Aorta (tissue), 5 donors: Measurements from ENCODE around the gene SNURF. TPM values are rescaled to one million over a fixed set of nuclear protein-coding genes. Genes with fewer than 3 reads are reported as not detected.
"Not testable (repeated sequence)": the region's sequence is repeated elsewhere in the genome, so short reads cannot be mapped to it uniquely, and the experiment has no call there.

ENCODE experiments used
- ATAC-seq: fragments of 200-7000 bp; cut with Tn5 transposase; one replicate; pipeline ENCODE4 v1.9.1; 2022; ENCODE audit warnings: moderate library complexity; ENCODE audit not compliant: low FRiP score
- DNase-seq, 2 donors: peaks; one replicate each; pipeline ENCODE4 v3.0.0-alpha.2; 2020
- H3K27ac ChIP-seq, 2 donors: one replicate each; pipeline ENCODE4 v1.5.1; 2013; ENCODE audit warnings: low read length in 2 of 2, mild to moderate bottlenecking in 2 of 2, moderate library complexity in 2 of 2, control low read depth in 1 of 2, inconsistent platforms in 1 of 2, low read depth in 1 of 2
- H3K27me3 ChIP-seq, 2 donors: one replicate each; pipeline ENCODE4 v1.6.1; 2013; ENCODE audit warnings: control low read depth in 1 of 2, low read length in 1 of 2, mild to moderate bottlenecking in 1 of 2, moderate library complexity in 1 of 2; ENCODE audit not compliant: insufficient read depth in 2 of 2, control insufficient read depth in 1 of 2
- H3K36me3 ChIP-seq, 2 donors: one replicate each; pipeline ENCODE4 v1.6.1; 2013; ENCODE audit warnings: control low read depth in 1 of 2, low read length in 1 of 2, mild to moderate bottlenecking in 1 of 2; ENCODE audit not compliant: insufficient read depth in 2 of 2, control insufficient read depth in 1 of 2
- H3K4me1 ChIP-seq, 2 donors: one replicate each; pipeline ENCODE4 v1.6.1; 2013; ENCODE audit warnings: low read length in 2 of 2, control low read depth in 1 of 2, mild to moderate bottlenecking in 1 of 2, moderate library complexity in 1 of 2; ENCODE audit not compliant: insufficient read depth in 2 of 2, control insufficient read depth in 1 of 2
- H3K4me3 ChIP-seq, 2 donors: one replicate each; pipeline ENCODE4 v1.5.1; 2013; ENCODE audit warnings: low read length in 2 of 2, control low read depth in 1 of 2, mild to moderate bottlenecking in 1 of 2
- H3K9me3 ChIP-seq: one replicate; pipeline ENCODE4 v1.6.1; 2013; ENCODE audit warnings: mild to moderate bottlenecking, low read length; ENCODE audit not compliant: control insufficient read depth
- WGBS, 2 donors: extraction: QIAGEN DNeasy Blood & Tissue Kit; methylation state at CpG; one replicate each; pipeline ENCODE4 v1.1.7; 2013; 5-methylcytosine and 5-hydroxymethylcytosine counted together
- intact Hi-C, 2 donors: fragments of 100-400 bp; cut with DNase I; formaldehyde crosslinking; loops; one replicate each; pipeline versions ENCODE4 v1.14.2 to v1.15.0; 2022
- polyA plus RNA-seq, 2 donors: library from polyadenylated mRNA; stranded (reverse); fragments of 200-250 nt; gene quantifications; one replicate each; pipeline ENCODE4 v1.2.3, GENCODE V29; 2013
- total RNA-seq, 2 donors: library from RNA; stranded (reverse); fragmentation: NEBNext Ultra II Directional; extraction: Animal tissue kit (Norgen Biotek cat#: 25700); gene quantifications; one replicate each; pipeline ENCODE4 v1.2.1, GENCODE V29; 2021
- donor health status: healthy with polysubstance abuse.
- donor health status: Bipolar disorder and iron deficiency.
- donor health status: DM: no; HTN: no; CAD: no.
- donor health status: DM: no; HTN: no; CAD: no.
- donor health status: DM: yes; HTN: yes; CAD: no.

SNURF gene
- total and polyA plus RNA-seq, 4 donors, result 5.5 to 29.8 (median 15.1) TPM

GRCh38 chr15:24933716-24934115 is 21.1 kb upstream of the SNURF start:
- no peaks in the 10 kb centered on the region for H3K36me3 ChIP-seq
- H3K4me3 ChIP-seq, result no peak overlapping the region
- H3K4me1 ChIP-seq, result no peaks in the 10 kb centered on the region
- 48 to 55% methylated on average over 7 of the region's 7 CpGs for WGBS, 2 donors
- H3K27ac ChIP-seq, result peak overlapping the region in 1 of 2 donors; percentile 39
- no peaks in the 10 kb centered on the region for H3K9me3 ChIP-seq
- no peaks in the 10 kb centered on the region for H3K27me3 ChIP-seq
- intact Hi-C loops, result no loop called here
- ATAC-seq (no peak), DNase-seq (no peak)

GRCh38 chr15:24938224-24938623 is 16.6 kb upstream of the SNURF start:
- H3K9me3 ChIP-seq, intact Hi-C loops, H3K4me1 ChIP-seq, ATAC-seq, H3K27ac ChIP-seq, DNase-seq, H3K4me3 ChIP-seq, H3K36me3 ChIP-seq, H3K27me3 ChIP-seq: not testable (repeated sequence)
- WGBS, 2 donors, result 85 to 90% methylated on average over 3 of the region's 3 CpGs

- DNase-seq (no peak), ATAC-seq (no peak)
- WGBS, 2 donors, result 19 to 24% methylated on average over 2 of the region's 2 CpGs
- intact Hi-C loops, result no loop called here
- no peaks in the 10 kb centered on the region for H3K27me3 ChIP-seq
- no peaks in the 10 kb centered on the region for H3K36me3 ChIP-seq
- no peaks in the 10 kb centered on the region for H3K9me3 ChIP-seq
- peaks cover 4 to 5% of the 10 kb centered on the region in 2 donors for H3K4me1 ChIP-seq
- H3K27ac ChIP-seq, result no peak overlapping the region
- H3K4me3 ChIP-seq, result no peak overlapping the region
Measured at GRCh38 chr15:24940236-24940635, 14.6 kb upstream of the SNURF start.

GRCh38 chr15:24943361-24943760 is 11.4 kb upstream of the SNURF start:
- WGBS, 2 donors, result 80 to 95% methylated on average over 1 of the region's 1 CpG
- no peaks in the 10 kb centered on the region for H3K36me3 ChIP-seq
- peaks cover 5 to 12% of the 10 kb centered on the region in 2 donors for H3K4me1 ChIP-seq

GRCh38 chr15:24944954-24945353 is 9.8 kb upstream of the SNURF start:
- peak; percentile 19 for ATAC-seq

More at GRCh38 chr15:24943361-24943760, 11.4 kb upstream of the SNURF start:
- Histone ChIP-seq H3K27ac (peak overlapping the region in 1 of 2 donors; percentile 57), H3K9me3 (no peaks in the 10 kb centered on the region), H3K27me3 (no peaks in the 10 kb centered on the region), H3K4me3 (no peak overlapping the region)
- DNase-seq (no peak), ATAC-seq (no peak)
- intact Hi-C loops, result no loop called here

GRCh38 chr15:24945711-24946110 is 9.1 kb upstream of the SNURF start:
- Histone ChIP-seq H3K9me3 (no peaks in the 10 kb centered on the region), H3K4me3 (no peak overlapping the region), H3K36me3 (no peaks in the 10 kb centered on the region), H3K27ac (peak overlapping the region; percentile 59 to 61), H3K4me1 (peaks cover 5 to 12% of the 10 kb centered on the region in 2 donors), H3K27me3 (no peaks in the 10 kb centered on the region)
- intact Hi-C loops, result no loop called here
- 28 to 44% methylated on average over 1 of the region's 1 CpG for WGBS, 2 donors
- ATAC-seq (no peak), DNase-seq (no peak)

More at GRCh38 chr15:24944954-24945353, 9.8 kb upstream of the SNURF start:
- WGBS, 2 donors, result 0 to 2% methylated on average over 1 of the region's 1 CpG
- Histone ChIP-seq H3K9me3 (no peaks in the 10 kb centered on the region), H3K4me1 (peaks cover 5 to 12% of the 10 kb centered on the region in 2 donors), H3K36me3 (no peaks in the 10 kb centered on the region), H3K27ac (peak overlapping the region in 1 of 2 donors; percentile 43), H3K4me3 (no peak overlapping the region), H3K27me3 (no peaks in the 10 kb centered on the region)
- intact Hi-C loops, result no loop called here
- no peak for DNase-seq

- DNase-seq (no peak), ATAC-seq (no peak)
- WGBS, 2 donors, result 75 to 78% methylated on average over 3 of the region's 3 CpGs
- no peak overlapping the region for H3K4me3 ChIP-seq
- H3K36me3 ChIP-seq, result no peaks in the 10 kb centered on the region
- no peaks in the 10 kb centered on the region for H3K27me3 ChIP-seq
- H3K9me3 ChIP-seq, result no peaks in the 10 kb centered on the region
- H3K4me1 ChIP-seq, result peaks cover 0 to 8% of the 10 kb centered on the region in 2 donors
- intact Hi-C loops, result no loop called here
- no peak overlapping the region for H3K27ac ChIP-seq
Measured at GRCh38 chr15:24948495-24948894, 6.3 kb upstream of the SNURF start.

- no peak for DNase-seq
Measured at GRCh38 chr15:24955531-24955921, 739 bp downstream of the SNURF start.

GRCh38 chr15:24956111-24956838 is 1.5 kb downstream of the SNURF start:
- Histone ChIP-seq H3K36me3 (no peaks in the 10 kb centered on the region), H3K27me3 (no peaks in the 10 kb centered on the region), H3K4me1 (no peaks in the 10 kb centered on the region), H3K27ac (peak overlapping the region in 1 of 2 donors; percentile 88), H3K4me3 (peak overlapping the region; percentile 50 to 54), H3K9me3 (no peaks in the 10 kb centered on the region)
- intact Hi-C loops, result loop anchor here in 1 of 2 donors (5.0 kb wide), 1 partner anchor 99 kb away; no protein-coding TSS in a partner anchor
- peak; percentile 82 to 85 for DNase-seq
- WGBS, 2 donors, result 49 to 52% methylated on average over 28 of the region's 28 CpGs
- peak; percentile 91 for ATAC-seq

More at GRCh38 chr15:24955531-24955921, 739 bp downstream of the SNURF start:
- peak overlapping the region; percentile 10 to 88 for H3K27ac ChIP-seq
- 48 to 57% methylated on average over 29 to 31 of the region's 31 CpGs for WGBS, 2 donors
- ATAC-seq, result peak; percentile 59
- H3K4me1 ChIP-seq, result no peaks in the 10 kb centered on the region
- H3K27me3 ChIP-seq, result no peaks in the 10 kb centered on the region
- peak overlapping the region; percentile 50 to 54 for H3K4me3 ChIP-seq
- H3K36me3 ChIP-seq, result no peaks in the 10 kb centered on the region
- H3K9me3 ChIP-seq, result no peaks in the 10 kb centered on the region
- intact Hi-C loops, result loop anchor here (2.0 to 5.0 kb wide), 2 partner anchors 98 to 99 kb away; no protein-coding TSS in a partner anchor
